Glomerular endothelial cell (primary cell): ENCODE results near the gene QKI. TPM values are rescaled to one million over a fixed set of nuclear protein-coding genes. Genes with fewer than 3 reads are reported as not detected.
"Not testable (repeated sequence)": the region's sequence is repeated elsewhere in the genome, so short reads cannot be mapped to it uniquely, and the experiment has no call there.

Experiments
- DNase-seq: peaks from one replicate; pipeline ENCODE4 v3.0.0-alpha.2; 2011; ENCODE audit warnings: low read depth, low spot score; ENCODE audit errors: extremely low read depth
- total RNA-seq: library from RNA; depleted of rRNA; stranded (reverse); fragments of >200 nt; gene quantifications from 2 replicates; pipeline ENCODE4 v1.2.3, GENCODE V29; 2015

The QKI gene
- total RNA-seq, 1 donor from 2014 or later = 224 TPM

DNA sequence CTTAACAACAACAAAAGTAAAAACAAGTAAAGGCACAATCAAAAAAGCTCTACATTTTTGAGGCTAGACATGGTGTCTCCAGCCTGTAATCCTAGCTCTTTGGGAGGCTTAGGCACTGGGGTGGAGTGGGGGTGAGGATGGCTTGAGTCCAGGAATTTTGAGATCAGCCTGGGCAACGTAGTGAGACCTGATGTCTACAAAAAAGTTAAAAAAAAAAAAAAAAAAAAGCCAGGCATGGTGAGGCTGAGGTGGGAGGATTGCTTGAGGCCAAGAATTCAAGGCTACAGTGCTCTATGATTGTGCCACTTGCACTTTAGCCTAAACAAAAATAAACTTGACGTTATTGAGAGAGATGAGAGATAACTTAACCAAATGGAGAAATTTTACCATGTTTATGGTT is 60.1 kb downstream of the QKI start:
- no peak for DNase-seq

DNA sequence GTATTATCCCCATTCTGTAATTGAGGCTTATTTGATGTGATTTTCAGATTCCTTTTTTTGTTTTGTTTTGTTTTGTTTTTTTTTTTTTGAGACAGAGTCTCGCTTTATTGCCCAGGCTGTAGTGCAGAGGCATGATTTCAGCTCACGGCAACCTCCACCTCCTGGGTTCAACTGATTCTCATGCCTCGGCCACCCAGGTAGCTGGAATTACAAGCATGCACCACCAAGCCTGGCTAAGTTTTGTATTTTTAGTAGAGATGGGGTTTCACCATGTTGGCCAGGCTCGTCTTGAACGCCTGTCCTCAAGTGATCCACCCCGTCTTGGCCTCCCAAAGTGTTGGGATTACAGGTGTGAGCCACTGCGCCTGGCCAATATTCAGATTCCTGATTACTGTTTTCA is 62.4 kb downstream of the QKI start:
- DNase-seq = not testable (repeated sequence)

DNA sequence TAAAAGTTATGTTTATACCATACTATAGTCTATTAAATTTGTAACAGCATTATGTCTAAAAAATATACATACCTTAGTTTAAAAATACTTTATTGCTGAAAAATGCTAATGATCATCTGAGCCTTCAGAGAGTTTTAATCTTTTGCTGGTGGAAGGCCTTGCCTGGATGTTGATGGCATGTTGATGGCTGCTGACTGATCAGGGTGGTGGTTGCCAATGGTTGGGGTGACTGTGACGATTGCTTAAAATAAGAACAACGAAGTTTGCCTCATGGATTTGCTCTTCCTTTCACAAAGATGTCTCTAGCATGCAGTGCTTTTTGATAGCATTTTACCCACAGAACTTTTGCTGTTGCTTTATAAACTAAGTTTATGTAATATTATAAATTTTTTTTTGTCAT is 68.6 kb downstream of the QKI start:
- no peak for DNase-seq

DNA sequence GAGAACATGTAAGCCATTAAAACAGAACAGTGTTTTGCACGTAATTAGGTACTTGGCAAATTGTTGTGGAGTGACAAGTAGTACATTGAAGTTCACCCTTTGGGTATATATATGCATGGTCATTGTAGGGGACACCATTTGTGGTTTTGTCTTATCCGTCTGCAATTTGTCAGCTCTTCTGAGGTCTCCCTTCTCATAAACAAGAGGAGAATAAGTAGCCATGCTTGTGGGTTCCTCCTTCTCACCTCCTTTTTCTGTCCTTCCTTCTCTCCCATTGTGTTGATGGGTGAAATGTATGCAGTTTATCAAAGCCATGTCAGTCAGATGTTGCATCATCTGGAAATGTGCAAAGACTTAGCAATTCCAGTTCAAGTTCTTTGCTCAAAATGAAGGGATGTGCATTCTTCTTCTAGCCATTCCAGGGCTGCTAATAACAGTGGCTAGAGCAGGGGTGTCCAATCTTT is 70.9 kb downstream of the QKI start:
- DNase-seq = no peak

DNA sequence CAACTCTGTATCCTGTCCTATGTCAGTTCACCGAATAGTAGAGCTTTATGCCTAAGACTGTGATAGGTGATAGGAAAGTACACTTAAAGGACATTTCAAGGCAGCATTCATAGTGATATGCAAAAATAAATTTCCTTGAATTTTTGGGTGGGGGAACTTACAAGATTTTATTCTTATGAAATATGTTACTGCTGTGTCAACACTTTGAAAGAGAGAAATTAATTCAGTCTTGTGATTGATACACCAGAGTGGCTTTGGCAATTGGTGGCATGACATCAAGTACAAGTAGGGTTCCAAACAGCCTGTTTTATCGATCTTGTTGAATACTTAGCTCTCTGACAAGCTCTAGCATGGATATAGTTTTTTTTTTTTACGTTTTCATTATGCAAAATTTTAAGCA is 72.3 kb downstream of the QKI start:
- no peak for DNase-seq

DNA sequence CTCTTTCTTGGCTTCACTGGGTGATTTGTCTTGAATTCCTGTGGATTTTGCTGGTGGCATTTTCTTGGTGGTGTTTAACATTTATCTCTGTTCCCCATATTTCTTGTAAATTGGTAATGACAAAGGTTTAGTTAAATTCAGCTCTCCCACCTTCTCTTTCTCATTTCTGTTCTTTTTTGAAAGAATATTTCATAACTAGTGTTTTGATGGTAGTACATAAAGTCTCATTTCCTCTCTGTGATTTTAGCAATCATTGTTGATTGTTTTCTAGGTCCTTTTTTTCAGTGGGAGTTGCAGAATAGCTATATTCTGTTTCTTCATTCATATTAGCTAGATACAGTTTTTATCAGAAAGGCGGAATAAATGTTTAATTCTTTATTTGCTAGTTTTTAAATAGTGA is 73.1 kb downstream of the QKI start:
- no peak for DNase-seq

DNA sequence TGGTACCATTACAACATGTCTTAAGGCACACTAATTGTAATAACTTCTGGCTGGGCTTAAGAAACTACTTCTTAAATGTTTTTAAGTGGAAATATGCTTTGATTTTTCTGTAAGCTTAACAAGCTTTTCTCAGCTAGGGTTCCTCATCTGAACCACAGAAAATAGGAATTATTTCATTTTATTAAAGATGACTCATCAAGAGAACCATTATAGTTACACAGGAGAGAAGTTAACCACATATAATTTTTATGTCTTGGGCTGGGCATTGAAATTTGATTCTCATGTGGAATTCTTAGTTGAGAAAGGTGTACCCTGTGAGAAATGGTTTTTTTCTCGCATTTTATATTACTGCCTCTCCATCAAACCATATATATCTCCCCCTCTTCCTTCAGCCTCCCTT is 75.1 kb downstream of the QKI start:
- DNase-seq = no peak

DNA sequence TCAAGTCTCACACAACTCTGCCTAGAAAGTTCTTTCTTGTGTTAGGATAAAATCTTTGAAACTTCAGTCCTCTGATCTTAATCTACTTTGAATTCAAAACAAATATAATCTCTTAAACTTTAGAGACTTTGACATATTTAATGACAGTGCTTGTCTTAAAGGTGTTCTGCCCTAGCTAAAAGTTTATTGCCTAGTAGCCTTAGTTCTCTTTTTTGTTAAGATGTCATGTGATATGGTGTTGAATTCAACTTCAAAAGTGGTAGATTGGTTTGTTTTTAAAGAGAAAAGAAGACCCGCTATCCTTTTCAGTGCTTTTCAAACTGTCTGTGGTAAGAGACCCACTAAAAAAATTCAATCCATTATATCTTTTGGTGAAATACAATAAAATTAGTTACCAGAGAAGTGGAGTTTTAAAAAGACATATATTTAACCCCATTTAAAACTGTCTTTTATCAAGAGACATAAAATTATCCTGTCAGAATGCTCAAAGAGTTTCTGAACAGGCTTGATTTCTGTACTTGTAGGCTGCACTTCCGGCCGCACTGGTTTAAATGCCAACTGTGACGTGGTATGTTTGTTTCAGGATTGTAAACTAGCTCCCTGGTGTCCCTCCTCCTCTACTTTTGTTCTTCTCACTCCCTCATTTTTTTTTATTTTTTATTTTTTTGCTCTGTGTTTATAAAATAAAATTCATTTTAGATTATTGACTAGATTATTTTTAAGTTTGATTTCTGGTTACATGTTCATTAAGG is 76.5 kb downstream of the QKI start:
- DNase-seq = peak; percentile 20

DNA sequence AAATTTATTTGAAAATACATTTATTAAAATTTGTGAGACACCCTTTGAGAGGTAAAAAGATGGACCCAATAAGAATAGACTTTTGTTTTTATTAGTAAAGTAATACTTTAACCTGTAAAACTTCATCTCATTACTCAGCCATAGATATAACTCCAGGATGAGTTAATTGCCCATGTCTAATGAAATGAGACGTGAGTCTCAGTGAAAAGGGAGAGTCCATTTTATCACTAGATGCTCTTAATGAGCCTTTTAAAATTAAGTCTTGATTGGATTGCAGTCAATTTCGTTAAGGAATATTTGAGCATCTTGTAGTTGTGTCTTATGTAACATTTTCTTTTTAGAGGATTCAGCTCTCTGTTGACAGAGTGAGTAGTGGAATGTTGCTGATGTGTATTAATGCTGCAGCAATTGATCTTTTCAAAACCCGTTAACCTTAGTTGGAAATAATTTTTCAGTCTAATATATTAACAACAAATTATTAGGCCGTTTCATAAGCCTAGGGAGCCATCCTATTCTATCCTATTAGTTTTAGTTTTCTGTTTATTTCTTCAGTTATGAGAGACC is 77.3 kb downstream of the QKI start:
- no peak for DNase-seq

DNA sequence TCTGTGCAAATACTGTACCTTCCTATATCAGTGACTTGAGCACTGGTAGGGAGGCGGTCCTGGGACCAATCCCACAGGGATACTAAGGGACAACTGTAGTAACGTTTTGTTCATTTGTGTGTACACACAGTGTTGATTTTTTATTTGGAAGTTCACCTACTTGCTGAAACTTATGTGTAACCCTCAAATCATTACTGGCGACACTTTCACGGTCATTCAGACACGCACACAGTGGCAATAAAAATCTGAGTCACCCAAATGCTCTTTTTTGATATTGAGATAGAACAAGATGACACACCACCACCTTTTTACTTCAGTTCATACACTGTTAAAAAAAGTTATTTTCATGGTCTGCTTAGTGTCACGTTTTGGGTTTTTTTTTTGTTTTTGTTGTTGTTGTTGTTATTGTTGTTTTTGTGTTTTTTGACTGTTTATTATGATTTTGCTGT is 79.8 kb downstream of the QKI start:
- no peak for DNase-seq

DNA sequence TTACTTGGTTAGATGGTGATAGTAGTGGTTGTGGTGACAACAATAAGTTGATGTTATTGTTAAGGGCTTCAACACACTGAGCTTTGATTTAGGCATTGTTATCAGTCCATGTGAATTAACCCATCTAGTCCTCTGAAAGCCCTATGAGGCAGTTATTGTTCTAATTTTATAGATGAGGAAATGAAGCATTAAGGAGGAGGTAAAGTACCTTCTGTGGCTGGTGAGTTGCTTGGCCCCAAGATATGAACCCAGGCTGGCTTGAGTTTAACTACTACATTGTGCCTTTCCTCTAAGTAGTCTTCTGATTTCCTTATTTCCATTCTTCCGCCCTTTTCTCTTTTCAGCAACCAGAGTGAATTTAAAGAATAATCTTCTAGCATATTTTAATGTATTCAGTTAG is 81.7 kb downstream of the QKI start:
- no peak for DNase-seq

DNA sequence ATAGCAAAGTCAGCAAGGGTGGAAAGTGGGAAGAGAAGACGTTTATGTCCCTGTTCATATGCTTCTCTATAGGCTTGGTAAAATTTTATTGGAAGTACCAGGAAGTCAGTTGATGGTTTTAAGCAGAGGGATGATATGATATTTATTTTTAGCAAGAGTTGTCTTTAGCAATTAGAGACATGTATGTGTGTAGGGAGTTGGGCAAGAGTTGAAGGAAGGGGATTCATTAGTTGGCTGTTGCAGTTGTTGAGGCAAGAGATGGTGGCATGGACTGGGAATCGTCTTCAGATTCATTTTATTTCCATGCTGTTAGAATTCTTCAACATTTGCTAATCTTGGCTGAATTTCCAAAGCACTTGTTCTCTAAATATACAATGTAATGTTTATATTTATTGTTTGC is 85.6 kb downstream of the QKI start:
- no peak for DNase-seq

DNA sequence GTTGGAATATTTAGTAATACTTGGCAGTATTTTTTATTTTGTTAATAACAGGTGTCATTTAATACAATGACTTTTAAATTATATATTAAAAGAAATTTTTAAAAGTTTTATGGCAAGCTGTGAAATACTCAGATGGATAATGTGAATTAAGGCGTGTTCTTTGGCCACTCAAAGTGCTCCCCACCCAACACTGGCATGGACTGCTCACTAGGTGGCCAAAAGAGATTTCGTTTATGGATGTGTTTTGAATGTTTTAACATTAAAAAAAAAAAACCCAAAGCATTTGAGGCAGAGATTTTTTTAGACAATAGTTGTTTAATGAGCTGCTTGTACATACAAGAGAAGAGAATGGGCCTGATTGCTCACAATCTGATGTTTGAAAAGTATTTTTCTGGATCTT is 86.5 kb downstream of the QKI start:
- no peak for DNase-seq

DNA sequence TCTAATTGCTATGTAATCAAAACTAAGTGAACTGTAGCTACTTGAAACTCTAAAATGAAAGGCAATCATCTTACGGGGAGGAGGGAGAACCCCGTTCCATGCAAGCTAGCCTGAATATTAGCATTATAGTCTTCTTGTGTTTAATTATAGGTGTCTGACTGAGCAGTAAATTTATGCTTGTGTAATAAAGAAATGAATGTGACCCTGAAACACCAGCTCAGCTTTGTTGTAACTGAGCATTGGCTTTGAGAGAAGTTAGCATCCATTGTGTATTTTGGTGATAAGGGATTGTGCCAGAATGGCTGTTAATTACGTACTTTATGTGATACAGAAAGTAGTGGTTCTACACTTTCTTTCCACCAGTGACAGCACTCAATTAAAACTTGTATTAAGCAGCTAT is 86.9 kb downstream of the QKI start:
- no peak for DNase-seq

DNA sequence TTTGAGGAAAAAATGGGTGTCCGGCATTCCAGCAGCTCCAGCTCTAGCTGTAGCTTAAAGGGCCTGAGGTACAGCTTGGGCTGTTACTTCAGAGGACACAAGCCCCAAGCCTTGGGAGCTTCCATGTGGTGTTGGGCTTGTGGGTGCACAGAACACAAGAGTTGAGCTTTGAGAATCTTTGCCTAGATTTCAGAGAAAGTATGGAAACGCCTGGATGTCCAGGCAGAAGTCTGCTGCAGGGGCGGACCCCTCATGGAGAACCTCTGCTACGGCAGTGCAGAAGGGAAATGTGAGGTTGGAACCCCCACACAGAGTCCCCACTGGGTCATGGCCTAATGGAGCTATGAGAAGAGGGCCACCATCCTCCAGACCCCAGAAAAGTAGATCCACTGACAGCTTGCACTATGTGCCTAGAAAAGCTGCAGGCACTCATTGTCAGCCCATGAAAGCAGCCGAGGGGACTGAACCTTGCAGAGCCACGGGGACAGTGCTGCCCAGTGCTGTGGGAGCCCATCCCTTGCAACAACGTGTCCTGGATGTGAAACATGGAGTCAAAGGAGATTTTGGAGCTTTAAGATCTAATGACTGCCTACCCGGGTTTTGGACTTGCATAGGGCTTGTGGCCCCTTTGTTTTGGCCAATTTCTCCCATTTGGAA is 90.6 kb downstream of the QKI start:
- DNase-seq = no peak

DNA sequence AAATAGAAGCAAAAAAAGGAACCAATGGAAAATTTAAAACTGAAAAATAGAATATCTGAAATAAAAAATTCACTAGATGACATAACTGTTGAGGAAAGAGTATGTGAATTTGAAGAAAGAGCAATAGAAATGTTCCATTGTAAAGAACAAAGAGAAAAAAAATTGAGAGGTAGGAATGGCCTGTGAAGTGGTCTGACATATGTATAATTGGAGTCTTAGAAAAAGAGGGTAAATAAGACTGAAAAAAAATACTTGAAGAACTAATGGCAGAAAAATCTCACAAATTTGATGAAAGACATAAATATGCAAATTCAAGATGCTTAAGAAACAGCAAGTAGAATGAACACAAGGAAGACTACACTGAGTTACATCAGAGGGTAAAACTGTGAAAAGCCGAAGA is 93.4 kb downstream of the QKI start:
- DNase-seq = no peak

DNA sequence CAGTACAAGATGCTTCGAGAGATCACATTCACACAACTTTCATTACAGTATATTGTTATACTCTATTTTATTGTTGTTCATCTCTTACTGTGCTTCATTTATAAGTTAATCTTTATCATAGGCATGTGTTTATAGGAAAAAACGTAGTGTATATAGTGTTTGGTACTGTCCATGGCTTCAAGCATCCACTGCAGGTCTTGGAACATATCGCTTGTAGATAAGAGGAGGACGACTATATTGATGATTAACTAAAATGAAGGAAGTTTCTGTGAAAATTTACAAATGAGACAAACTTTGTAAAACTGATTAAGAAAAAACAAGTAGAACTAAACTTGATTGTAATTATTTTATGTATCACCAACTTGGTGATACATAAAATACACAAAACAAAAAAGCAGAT is 98.5 kb downstream of the QKI start:
- DNase-seq = no peak

DNA sequence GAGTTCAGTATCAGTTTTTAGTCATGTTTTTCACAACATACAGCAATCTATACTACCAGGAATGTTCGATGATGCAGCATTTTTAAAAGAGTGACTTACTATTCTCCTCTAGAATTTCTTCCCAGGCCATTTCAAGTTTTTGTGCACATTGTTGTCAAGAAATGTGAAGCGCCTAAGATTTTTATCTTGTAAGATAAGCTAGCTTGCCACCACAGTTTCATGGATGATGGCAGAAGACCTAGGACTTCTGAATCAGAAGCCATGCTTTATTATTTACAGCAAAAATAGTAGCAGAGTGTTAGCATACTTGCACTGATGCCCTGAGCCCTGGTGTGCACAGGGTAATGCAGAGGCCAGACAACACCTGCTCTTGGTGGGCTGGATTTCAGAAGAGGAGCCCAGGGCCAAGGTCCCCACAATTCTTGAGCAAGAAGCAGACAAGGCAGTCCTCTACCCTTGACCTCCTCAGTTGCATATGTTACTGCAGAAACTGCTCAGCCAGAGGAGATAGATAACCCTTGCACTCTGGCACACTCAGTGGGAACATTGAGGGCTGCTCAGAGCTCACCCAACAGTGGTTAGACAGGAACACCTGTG is 99.2 kb downstream of the QKI start:
- DNase-seq = no peak

DNA sequence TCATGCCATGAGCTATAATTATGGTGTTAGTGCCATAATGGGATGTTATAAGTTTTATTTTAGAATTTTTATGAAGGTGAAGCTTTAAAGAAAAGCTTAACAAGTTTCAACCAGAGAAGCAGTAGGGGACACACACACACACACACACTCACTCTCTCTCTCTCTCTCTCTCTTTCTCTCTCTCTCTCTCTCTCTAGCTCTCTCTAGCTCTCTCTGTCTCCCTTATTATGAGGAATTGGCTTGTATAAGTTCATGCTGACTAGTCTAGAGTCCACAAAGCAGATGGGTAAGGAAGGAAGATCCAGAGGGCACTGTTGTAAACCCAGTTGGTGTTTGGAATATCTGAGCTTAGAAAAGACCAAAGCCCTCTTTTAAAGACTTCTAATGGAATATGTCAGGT is 102.4 kb downstream of the QKI start:
- no peak for DNase-seq

DNA sequence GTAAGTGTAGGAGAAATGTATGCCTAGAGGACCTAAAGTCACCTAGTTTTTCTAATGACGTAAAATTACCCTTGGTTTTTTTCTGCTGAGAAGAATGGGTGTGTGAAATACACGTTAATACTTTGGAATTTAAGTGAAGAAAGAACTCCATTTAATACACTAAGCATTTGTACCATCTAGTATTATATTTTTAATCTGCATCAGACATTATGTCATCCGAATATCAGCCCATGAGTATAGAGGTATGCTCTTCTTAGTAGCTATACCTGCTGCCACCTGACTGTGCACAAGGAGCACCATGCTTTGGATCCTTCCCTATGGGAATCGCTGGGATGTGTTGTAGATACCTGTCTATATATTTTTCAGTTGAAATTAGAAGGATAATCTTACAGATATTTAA is 106.4 kb downstream of the QKI start:
- no peak for DNase-seq

DNA sequence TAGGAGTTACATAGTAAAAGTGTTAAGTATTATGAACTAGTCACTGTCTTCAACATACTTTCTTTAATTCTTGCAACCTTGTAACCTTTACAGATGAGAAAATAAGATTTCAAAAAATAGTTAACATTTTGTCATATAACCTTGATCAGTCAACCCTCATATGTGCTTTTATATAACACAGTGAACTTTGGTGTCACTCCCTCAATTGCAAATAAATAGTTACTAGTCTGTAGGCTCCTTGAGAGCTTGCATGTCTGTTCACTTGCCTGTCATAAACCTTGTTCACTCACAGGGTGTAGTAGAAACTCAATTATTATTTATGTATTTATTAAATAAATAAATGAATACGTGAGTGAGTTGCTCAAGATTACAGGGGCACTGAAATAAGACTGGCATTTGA is 107.5 kb downstream of the QKI start:
- DNase-seq = no peak

DNA sequence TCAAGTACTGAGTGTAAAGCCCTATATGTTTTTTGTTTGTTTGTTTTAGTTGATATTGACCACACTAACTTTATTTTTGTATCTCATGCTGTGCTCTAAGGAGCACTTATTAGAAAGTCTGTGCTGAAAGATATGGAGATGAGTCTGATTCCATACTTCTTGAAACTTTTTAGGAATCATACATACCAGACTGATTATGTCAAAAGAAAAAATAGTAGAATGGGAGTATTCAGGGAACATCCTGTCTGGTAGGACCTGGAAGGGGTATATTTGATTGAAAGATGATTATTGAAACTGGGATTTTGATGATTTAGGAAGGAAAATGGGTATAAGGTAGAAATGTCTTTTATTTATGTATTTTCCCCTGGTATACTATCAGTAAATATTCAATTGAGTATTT is 111.4 kb downstream of the QKI start:
- DNase-seq = no peak
